Activated CD4-positive, alpha-beta memory T cell treated with anti-CD3 and anti-CD28 coated beads, Interleukin-2, amount 10 ng/mL, durations not matched to agents 7 days and 5 days (primary cell): ENCODE results near the gene SUSD5. TPM values are rescaled to one million over a fixed set of nuclear protein-coding genes. Genes with fewer than 3 reads are reported as not detected.

ENCODE experiments used
- CTCF ChIA-PET: fragments of 350-600 bp; sonication (Branson Sonifier 250); formaldehyde crosslinking; loops from one replicate; lab custom pipeline; 2021; ENCODE audit warnings: antibody characterized with exemption, inconsistent platforms; lab: Charles Lee
- POLR2A ChIA-PET: fragments of 350-600 bp; sonication (Branson Sonifier 250); formaldehyde crosslinking; loops from one replicate; lab custom pipeline; 2021; ENCODE audit warnings: antibody characterized with exemption; lab: Charles Lee
- DNase-seq: peaks from one replicate; pipeline ENCODE4 v3.0.0-alpha.2; 2020
- H3K27ac Mint-ChIP-seq: one replicate; pipeline ENCODE4 v1.8.0; 2021; ENCODE audit warnings: mild to moderate bottlenecking, mixed read lengths
- H3K27me3 Mint-ChIP-seq: one replicate; pipeline ENCODE4 v1.8.0; 2021; ENCODE audit warnings: mixed read lengths
- H3K36me3 Mint-ChIP-seq: one replicate; pipeline ENCODE4 v1.8.0; 2021; ENCODE audit warnings: low read depth, mixed read lengths
- H3K4me1 Mint-ChIP-seq: one replicate; pipeline ENCODE4 v1.8.0; 2021; ENCODE audit warnings: mixed read lengths
- H3K4me3 Mint-ChIP-seq: one replicate; pipeline ENCODE4 v1.8.0; 2021; ENCODE audit warnings: mild to moderate bottlenecking, mixed read lengths
- H3K9me3 Mint-ChIP-seq: one replicate; pipeline ENCODE4 v1.8.0; 2021; ENCODE audit warnings: mixed read lengths
- total RNA-seq, 2 experiments: library from RNA; stranded (reverse); gene quantifications; one replicate each; pipeline ENCODE4 v1.2.3, GENCODE V29; 2021

Gene SUSD5
- total RNA-seq = not detected

DNA sequence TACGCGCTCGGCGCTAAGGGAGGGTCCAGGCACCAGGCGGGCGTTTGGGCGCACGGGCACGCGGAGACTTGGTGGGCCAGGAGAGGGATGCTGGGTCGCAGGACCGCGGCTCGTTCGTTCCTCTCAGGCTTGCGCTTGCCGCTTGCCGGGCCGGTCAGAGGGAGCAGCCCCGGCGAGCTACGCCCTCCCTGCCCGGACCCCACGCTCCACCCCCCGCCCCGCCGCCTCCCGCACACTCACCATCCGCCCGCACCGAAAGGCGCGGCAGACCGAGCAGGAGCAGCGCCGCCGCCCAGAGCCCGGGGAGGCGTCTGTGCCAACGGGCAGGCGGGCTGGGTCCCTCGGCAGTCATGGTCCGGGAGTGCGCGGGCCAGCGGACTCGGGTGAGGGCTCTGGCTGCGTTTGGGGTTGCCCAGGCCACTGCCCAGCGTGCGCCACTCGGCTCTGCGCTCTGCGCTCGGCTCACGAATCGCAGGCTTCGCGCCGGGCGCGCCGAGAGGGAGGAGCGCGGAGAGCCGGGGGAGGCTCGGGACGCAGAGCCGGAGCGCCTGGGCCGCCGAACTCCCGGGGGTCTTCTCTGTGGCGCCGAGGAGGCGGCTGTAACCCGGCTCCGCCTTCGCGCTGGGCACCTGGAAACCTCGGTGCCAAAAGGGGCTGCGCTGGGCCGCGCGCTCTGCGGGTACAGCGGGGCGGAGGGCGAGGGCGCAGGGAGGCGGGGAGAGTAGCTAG lies at the start of gene SUSD5:
TSS of gene SUSD5 (minus strand) at position 365 of the 729 bp plus-strand sequence. CDS start at position 352, 13 bp downstream.
- DNase-seq = no peak
- H3K9me3 Mint-ChIP-seq = no peaks in the 10 kb centered on the region
- no peaks in the 10 kb centered on the region for H3K36me3 Mint-ChIP-seq
- ChIA-PET POLR2A (no interaction called here), CTCF (no interaction called here)
- no peak within 1 kb of the TSS for H3K27ac Mint-ChIP-seq
- peaks cover 9% of the 10 kb centered on the region for H3K4me1 Mint-ChIP-seq
- no peak within 1 kb of the TSS for H3K4me3 Mint-ChIP-seq
- peaks cover 65% of the 10 kb centered on the region for H3K27me3 Mint-ChIP-seq

DNA sequence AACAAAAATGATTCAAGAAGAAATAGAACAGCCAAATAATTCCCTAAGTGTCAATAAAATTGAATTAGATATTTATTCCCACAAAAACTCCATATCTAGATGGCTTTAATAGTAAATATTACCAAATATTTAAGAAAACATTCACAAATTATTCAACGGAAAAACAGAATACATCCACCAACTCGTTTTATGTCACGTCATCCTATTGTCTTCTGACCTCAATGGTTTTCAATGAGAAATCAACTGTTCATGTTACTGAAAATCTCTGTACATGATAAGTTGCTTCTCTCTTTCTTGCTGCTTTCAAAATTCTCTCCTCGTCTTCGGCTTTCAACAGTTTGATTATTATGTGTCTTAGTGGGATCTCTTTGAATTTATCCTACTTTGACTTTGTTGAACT lies 41.5 kb upstream of the SUSD5 start:
- Mint-ChIP-seq H3K27ac (no peak overlapping the region), H3K27me3 (peaks cover 16% of the 10 kb centered on the region), H3K4me1 (no peaks in the 10 kb centered on the region), H3K9me3 (no peaks in the 10 kb centered on the region), H3K36me3 (no peaks in the 10 kb centered on the region), H3K4me3 (no peak overlapping the region)
- ChIA-PET POLR2A (no interaction called here), CTCF (no interaction called here)
- DNase-seq = no peak

DNA sequence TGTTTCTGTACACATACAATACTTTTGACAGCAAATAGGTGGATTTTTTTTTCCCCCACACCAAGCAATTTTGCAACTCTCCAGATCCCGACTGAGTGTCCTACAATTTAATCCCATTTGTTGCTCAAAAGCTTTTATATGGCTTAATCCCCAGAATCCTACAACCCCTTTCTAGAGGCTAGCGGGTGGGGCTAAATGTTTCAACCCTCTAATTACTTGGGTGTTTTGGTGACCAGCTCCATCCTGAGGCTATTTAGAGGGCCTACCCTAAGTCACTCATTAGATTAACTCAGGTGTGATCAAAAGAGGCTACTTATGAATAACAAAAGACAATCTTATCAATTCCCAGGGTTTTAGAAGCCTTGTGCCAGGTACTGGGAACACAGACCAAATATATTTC lies 37.6 kb upstream of the SUSD5 start:
- Mint-ChIP-seq H3K4me3 (no peak overlapping the region), H3K4me1 (no peaks in the 10 kb centered on the region), H3K27ac (no peak overlapping the region), H3K36me3 (no peaks in the 10 kb centered on the region), H3K27me3 (peaks cover 8% of the 10 kb centered on the region), H3K9me3 (no peaks in the 10 kb centered on the region)
- POLR2A ChIA-PET = no interaction called here
- CTCF ChIA-PET = no interaction called here
- no peak for DNase-seq

DNA sequence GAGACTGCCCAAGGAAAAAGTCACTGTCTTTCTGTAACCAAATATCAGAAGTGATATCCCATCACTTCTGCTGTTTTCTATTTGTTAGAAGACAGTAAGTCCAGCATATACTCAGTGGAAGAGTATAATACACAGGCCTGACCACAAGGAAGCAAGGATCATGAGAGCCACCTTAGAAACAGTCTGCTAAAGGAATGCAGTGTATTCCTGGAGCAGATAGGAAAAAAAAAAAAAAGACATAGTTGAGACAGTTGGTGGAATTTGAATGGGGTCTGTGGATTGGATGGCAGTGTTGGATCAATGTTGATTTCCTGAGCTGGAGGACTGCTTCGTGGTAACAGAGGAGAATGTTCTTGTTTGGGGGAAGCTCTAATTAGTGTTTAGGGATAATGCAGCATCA lies 32.1 kb upstream of the SUSD5 start:
- CTCF ChIA-PET = no interaction called here

DNA sequence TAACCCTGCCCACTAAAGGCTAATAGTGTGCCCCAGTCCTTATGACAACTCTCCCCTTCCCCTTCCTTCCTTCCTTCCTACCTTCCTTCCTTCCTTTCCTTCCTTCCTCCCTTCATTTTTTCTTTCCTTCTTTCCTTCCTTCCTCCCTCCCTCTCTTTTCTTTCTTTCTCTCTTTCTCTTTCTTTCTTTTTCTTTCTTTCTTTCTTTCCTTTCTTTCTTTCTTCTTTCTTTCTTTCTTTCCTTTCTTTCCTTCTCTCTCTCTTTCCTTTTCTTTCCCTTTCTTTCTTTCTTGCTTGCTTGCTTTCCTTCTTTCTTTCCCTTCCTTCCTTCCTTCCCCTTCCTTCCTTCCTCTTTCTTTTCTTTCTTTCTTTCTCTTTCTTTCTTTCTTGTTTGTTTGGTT lies 28.2 kb upstream of the SUSD5 start:
- Mint-ChIP-seq H3K27me3 (peaks cover 25% of the 10 kb centered on the region), H3K27ac (no peak overlapping the region), H3K9me3 (no peaks in the 10 kb centered on the region), H3K4me1 (no peaks in the 10 kb centered on the region), H3K36me3 (no peaks in the 10 kb centered on the region), H3K4me3 (no peak overlapping the region)
- POLR2A ChIA-PET = no interaction called here
- no peak for DNase-seq
- CTCF ChIA-PET = no interaction called here

More for the DNA sequence above, 32.1 kb upstream of the SUSD5 start:
- no peaks in the 10 kb centered on the region for H3K4me1 Mint-ChIP-seq
- no peaks in the 10 kb centered on the region for H3K36me3 Mint-ChIP-seq
- H3K4me3 Mint-ChIP-seq = no peak overlapping the region
- no peaks in the 10 kb centered on the region for H3K9me3 Mint-ChIP-seq
- no peak for DNase-seq
- H3K27ac Mint-ChIP-seq = no peak overlapping the region
- H3K27me3 Mint-ChIP-seq = peaks cover 7% of the 10 kb centered on the region
- POLR2A ChIA-PET = no interaction called here

DNA sequence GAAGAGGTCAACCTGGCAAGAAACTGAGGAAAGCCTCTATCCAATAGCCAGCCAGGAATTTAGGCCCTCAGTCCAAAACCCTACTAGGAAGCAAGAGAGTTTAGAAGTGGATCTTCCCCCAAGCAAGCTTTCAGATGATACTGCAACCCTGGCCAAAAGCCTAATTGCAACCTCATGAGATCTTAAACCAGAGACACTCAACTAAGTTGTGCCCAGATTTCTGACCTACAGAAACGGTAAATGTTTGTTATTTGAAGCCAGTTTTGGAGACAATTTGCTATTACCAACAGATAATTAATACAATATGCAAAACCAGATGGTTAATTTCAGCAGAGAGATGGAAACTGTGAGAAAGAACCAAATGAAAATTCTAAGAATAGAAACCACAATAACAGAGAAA lies 21.7 kb upstream of the SUSD5 start:
- no peak overlapping the region for H3K27ac Mint-ChIP-seq
- H3K9me3 Mint-ChIP-seq = no peaks in the 10 kb centered on the region
- no peaks in the 10 kb centered on the region for H3K36me3 Mint-ChIP-seq
- H3K27me3 Mint-ChIP-seq = peaks cover 37% of the 10 kb centered on the region
- H3K4me1 Mint-ChIP-seq = no peaks in the 10 kb centered on the region
- DNase-seq = no peak
- POLR2A ChIA-PET = no interaction called here
- no peak overlapping the region for H3K4me3 Mint-ChIP-seq
- CTCF ChIA-PET = no interaction called here

DNA sequence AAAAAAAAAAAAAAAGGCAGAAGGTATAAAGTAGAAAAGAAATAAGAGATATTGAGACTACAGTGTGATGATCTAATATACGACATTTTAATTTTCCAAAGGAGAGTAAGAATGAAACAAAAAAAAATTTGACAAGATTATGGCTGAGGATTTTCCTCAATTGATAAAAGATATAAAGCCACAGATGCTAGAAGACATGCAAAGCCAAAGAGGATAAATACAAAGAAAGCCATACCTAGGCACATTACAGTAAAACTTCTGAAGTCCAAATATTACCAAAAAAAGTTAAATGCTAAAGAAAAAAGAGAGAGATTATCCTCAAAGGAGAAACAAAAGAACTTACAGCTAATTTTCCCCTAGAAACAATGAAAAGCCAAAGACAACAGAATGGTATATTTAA lies 20.3 kb upstream of the SUSD5 start:
- H3K4me1 Mint-ChIP-seq = no peaks in the 10 kb centered on the region
- CTCF ChIA-PET = no interaction called here
- H3K36me3 Mint-ChIP-seq = no peaks in the 10 kb centered on the region
- no peak overlapping the region for H3K4me3 Mint-ChIP-seq
- POLR2A ChIA-PET = no interaction called here
- no peak for DNase-seq
- no peaks in the 10 kb centered on the region for H3K9me3 Mint-ChIP-seq
- no peak overlapping the region for H3K27ac Mint-ChIP-seq
- peaks cover 28% of the 10 kb centered on the region for H3K27me3 Mint-ChIP-seq

DNA sequence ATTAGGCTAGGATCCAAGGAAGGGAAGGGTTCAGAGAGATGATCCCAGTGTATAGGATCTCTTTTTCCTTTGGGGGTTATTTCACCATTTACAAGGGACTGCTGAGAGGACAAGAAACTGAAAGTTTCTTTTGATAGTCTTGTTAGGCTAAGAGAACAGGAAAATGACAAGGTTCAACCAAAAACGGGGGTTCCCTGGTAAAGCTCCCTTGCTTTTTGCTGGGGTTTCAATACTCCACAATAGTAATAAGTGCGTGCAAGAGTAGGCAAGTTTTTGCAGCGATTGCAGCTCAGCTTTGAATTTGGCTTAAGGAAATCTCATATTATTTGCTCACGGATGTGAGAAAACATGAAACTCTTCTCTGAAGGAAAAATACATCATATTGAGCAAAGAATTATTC lies 18.8 kb upstream of the SUSD5 start:
- DNase-seq = no peak
- Mint-ChIP-seq H3K4me1 (no peaks in the 10 kb centered on the region), H3K4me3 (no peak overlapping the region), H3K9me3 (no peaks in the 10 kb centered on the region), H3K36me3 (no peaks in the 10 kb centered on the region), H3K27me3 (peaks cover 27% of the 10 kb centered on the region), H3K27ac (no peak overlapping the region)
- ChIA-PET CTCF (no interaction called here), POLR2A (no interaction called here)

DNA sequence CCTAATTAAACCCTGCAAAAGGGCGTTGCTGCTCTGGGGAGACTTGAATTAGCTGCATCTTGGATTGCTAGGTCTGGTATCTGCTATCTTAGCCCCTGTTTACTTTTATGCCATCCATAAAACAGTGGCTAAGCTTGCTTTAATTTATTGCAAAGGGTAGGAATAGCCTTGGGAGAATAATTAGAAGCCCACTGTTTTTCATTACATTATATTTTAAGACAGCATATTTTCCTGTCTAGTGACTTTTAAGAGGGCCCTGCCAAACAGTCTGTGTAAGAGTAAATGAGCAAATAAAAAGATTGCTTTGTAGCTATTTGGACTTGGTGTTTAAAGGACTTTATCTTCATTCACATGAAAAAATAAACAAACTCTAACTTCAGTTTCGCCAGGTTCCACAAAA lies 17.4 kb upstream of the SUSD5 start:
- Mint-ChIP-seq H3K27ac (no peak overlapping the region), H3K9me3 (no peaks in the 10 kb centered on the region)

DNA sequence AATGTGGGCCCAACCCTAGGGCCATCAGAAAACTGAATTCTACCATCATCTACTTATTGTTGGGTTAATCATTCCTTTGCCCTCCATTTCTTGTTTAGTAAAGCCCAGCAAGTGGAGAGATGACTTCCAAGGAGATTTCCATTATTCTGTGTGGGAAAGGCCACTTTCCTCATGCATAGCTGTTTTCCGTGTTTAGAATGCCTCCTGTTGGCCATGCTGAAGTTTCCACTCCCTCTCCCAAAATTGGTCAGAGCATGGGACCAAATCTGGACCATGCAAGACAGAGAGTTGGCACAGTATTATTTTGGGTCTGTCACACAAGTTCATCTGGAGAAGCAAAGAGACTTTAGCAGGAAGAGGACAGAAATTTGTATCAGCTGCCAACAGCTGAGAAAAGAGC lies 15.3 kb upstream of the SUSD5 start:
- POLR2A ChIA-PET = no interaction called here
- H3K9me3 Mint-ChIP-seq = peaks cover 4% of the 10 kb centered on the region

More for the DNA sequence above, 17.4 kb upstream of the SUSD5 start:
- Mint-ChIP-seq H3K4me3 (no peak overlapping the region), H3K4me1 (no peaks in the 10 kb centered on the region), H3K27me3 (peaks cover 27% of the 10 kb centered on the region), H3K36me3 (no peaks in the 10 kb centered on the region)
- no peak for DNase-seq
- POLR2A ChIA-PET = no interaction called here
- CTCF ChIA-PET = no interaction called here

DNA sequence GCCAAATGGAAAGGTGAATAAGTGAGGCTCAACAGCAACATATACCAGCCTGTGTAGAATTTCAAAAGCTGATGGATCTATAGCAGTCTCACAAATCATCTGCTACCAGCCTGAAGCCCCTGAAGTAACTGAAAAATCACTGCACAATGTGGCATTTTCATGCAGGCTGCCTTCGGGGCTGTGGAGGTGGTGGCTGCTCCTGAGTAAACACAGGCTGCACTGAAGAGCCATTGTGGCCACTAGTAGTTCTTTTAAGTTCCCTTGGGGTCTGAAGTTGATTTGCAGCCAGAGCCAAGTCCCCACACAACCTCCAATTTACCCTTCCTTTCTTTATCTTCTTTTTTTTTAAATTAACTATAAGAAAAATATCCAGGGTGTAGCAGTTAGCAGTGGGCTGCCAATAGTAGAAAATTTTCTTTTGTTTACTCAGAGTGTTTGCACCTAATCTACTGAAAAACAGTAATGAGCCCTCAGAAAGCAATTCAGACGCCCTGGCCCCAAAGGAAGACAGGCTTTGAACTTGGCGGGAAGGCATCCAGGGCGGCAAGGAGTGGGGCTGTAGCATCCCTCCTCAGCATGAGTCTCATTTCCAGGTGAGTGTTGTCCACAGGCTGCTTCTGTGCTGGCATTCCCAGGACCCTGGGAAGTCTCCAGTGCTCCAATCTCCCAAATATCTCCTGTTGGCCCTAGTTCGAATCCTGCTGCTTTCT lies 13.3 kb upstream of the SUSD5 start:
- Mint-ChIP-seq H3K4me1 (no peaks in the 10 kb centered on the region), H3K4me3 (no peak overlapping the region), H3K36me3 (no peaks in the 10 kb centered on the region), H3K27me3 (peaks cover 24% of the 10 kb centered on the region), H3K27ac (no peak overlapping the region), H3K9me3 (peaks cover 4% of the 10 kb centered on the region)
- no peak for DNase-seq
- ChIA-PET POLR2A (no interaction called here), CTCF (no interaction called here)

More for the DNA sequence above, 15.3 kb upstream of the SUSD5 start:
- peaks cover 27% of the 10 kb centered on the region for H3K27me3 Mint-ChIP-seq
- DNase-seq = no peak
- H3K4me3 Mint-ChIP-seq = no peak overlapping the region
- CTCF ChIA-PET = no interaction called here
- no peak overlapping the region for H3K27ac Mint-ChIP-seq
- no peaks in the 10 kb centered on the region for H3K36me3 Mint-ChIP-seq
- no peaks in the 10 kb centered on the region for H3K4me1 Mint-ChIP-seq

DNA sequence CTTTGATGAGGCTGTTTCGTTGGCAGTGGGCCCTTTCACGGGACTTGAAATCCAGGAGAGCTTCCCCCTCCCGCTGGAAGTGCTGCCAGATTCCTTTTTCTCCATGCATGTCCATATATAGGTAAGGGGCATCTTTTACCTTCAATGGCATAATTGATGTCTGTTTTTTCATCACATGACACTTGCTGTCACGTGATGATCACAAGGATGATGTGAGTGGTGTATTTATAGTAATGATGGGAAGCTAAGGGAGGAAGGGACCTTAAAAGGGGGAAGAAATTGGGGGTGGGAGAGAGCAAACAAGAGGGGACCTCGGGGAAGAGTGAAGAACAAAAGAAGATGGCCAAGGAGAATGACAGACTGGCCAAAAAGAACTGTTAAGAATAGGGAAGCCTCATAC lies 11.3 kb upstream of the SUSD5 start:
- POLR2A ChIA-PET = no interaction called here
- CTCF ChIA-PET = no interaction called here
- H3K4me3 Mint-ChIP-seq = no peak overlapping the region

DNA sequence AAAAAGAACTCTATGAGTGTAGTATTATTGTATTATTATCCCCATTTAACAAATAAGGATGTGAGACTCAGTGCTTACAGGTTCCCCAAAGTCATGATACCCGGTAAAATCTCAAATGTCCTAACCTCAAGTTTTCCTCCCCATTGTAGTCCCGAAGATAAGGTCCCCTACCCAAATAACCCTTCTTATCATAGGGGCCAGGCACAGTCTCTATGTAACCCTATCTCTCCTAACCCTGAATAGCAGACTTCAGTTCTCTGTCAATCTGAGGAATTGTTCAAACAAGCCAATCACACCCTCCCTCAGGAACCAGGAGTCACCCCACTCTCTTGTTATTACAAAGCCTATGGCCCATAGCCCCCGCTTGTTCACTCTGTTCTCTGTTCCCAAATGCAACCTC lies 10.5 kb upstream of the SUSD5 start:
- no peak for DNase-seq
- CTCF ChIA-PET = no interaction called here
- no peak overlapping the region for H3K27ac Mint-ChIP-seq
- no peaks in the 10 kb centered on the region for H3K4me1 Mint-ChIP-seq
- no peak overlapping the region for H3K4me3 Mint-ChIP-seq
- peaks cover 21% of the 10 kb centered on the region for H3K27me3 Mint-ChIP-seq
- POLR2A ChIA-PET = no interaction called here
- H3K9me3 Mint-ChIP-seq = peaks cover 4% of the 10 kb centered on the region
- H3K36me3 Mint-ChIP-seq = no peaks in the 10 kb centered on the region

More for the DNA sequence above, 11.3 kb upstream of the SUSD5 start:
- Mint-ChIP-seq H3K4me1 (no peaks in the 10 kb centered on the region), H3K9me3 (peaks cover 4% of the 10 kb centered on the region), H3K27ac (no peak overlapping the region), H3K27me3 (peaks cover 21% of the 10 kb centered on the region), H3K36me3 (no peaks in the 10 kb centered on the region)
- no peak for DNase-seq

DNA sequence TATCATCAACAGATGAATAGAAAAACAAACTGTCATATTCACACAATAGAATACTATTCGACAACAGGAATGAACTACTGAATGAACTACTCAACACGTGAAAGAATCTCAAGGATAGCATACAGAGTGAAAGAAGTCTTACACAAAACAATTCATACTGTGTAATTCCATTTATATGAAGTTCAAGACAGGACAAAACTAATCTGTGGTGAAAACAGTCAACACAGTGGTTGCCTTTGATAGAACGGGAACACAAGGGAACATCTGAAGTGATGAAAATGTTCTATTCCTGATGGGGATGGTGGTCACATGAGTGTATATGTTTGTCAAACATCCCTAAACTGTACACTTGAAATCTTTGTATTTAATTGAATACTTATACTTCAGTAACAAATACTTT lies 2.6 kb upstream of the SUSD5 start:
- ChIA-PET POLR2A (no interaction called here), CTCF (no interaction called here)
- peaks cover 9% of the 10 kb centered on the region for H3K4me1 Mint-ChIP-seq
- DNase-seq = no peak
- H3K27ac Mint-ChIP-seq = no peak overlapping the region
- H3K27me3 Mint-ChIP-seq = peaks cover 50% of the 10 kb centered on the region
- no peaks in the 10 kb centered on the region for H3K9me3 Mint-ChIP-seq
- no peaks in the 10 kb centered on the region for H3K36me3 Mint-ChIP-seq
- H3K4me3 Mint-ChIP-seq = no peak overlapping the region
